ENCODE results near the gene APMAP.

GRCh38 chr20:24980291-24981053 is 12.1 kb downstream of the APMAP start:
- TF ChIP-seq SP1 (IDR thresholded peaks at IDR 0.05; ENCODE audit: low read depth, low read length) (no peak), NR2C1 (IDR thresholded peaks at IDR 0.05) (no peak), PRDM15 (CRISPR knock-in tag; IDR thresholded peaks at IDR 0.05) (no peak), TAF1 (IDR thresholded peaks at IDR 0.05; ENCODE audit: borderline replicate concordance, low read depth, low read length) (no peak), STAT3 (IDR thresholded peaks at IDR 0.05; ENCODE audit: low read depth, low read length) (no peak)
